Measurements from ENCODE around the gene PATZ1.

GRCh38 chr22:31348766-31349165 lies 2.6 kb upstream of the PATZ1 start:
- no peak for TF ChIP-seq POLR2A (IDR thresholded peaks at IDR 0.05; ENCODE audit: low read length)
- no peak for TF ChIP-seq GATA1 (IDR thresholded peaks at IDR 0.05; ENCODE audit: low read depth, low read length)

Data from erythroblast (primary cell).